Sigmoid colon (tissue), 3 donors: ENCODE data around the gene TRPM3.

Experiments used
- POLR2A ChIP-seq, 2 donors: fragments of 450-650 bp; IDR thresholded peaks; one replicate each; pipeline ENCODE4 v1.6.1; 2016; ENCODE audit warnings: antibody characterized with exemption in 2 of 2, mild to moderate bottlenecking in 2 of 2, moderate library complexity in 2 of 2
- TF ChIP-seq, protein P1 (sequence below), 4 experiments: fragments of 450-650 bp in 3 of 4; fragments of 200-600 bp in 1 of 4; IDR thresholded peaks; one replicate each; pipeline ENCODE4 v1.5.1; 2016 to 2019; ENCODE audit warnings: antibody characterized with exemption in 4 of 4, mild to moderate bottlenecking in 3 of 4, moderate library complexity in 2 of 4

DNA sequence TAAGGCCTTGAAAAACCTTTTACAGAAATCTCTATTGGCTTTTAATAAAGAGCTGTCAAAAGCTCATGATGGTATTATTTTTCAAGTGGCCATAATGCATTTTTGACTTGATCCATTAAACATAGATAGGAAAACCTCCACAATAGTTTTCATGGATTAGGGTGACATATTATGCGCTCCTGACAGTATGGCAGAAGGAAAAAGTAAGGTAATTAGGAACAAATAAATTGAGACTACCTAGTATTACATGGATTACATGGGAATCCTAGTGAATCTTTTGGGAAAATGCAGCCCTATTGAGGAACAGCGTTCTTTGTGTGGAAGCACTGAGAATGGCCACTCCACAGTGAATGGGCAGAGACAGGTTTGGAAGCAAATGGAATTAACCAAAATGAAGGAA, 171.2 kb downstream of the TRPM3 start:
- TF ChIP-seq POLR2A (IDR thresholded peaks at IDR 0.05): no peak
- TF ChIP-seq, protein P1, sequence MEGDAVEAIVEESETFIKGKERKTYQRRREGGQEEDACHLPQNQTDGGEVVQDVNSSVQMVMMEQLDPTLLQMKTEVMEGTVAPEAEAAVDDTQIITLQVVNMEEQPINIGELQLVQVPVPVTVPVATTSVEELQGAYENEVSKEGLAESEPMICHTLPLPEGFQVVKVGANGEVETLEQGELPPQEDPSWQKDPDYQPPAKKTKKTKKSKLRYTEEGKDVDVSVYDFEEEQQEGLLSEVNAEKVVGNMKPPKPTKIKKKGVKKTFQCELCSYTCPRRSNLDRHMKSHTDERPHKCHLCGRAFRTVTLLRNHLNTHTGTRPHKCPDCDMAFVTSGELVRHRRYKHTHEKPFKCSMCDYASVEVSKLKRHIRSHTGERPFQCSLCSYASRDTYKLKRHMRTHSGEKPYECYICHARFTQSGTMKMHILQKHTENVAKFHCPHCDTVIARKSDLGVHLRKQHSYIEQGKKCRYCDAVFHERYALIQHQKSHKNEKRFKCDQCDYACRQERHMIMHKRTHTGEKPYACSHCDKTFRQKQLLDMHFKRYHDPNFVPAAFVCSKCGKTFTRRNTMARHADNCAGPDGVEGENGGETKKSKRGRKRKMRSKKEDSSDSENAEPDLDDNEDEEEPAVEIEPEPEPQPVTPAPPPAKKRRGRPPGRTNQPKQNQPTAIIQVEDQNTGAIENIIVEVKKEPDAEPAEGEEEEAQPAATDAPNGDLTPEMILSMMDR (IDR thresholded peaks at IDR 0.05): no peak
